Adipose tissue (tissue), 3 donors: ENCODE results near the gene DIP2B. TPM values are rescaled to one million over a fixed set of nuclear protein-coding genes. Genes with fewer than 3 reads are reported as not detected.

Source experiments
- H3K27ac ChIP-seq: one replicate; pipeline ENCODE4 v1.5.1; 2013; ENCODE audit warnings: low read depth, low read length
- WGBS, 3 donors: extraction: QIAGEN DNeasy Blood & Tissue Kit; methylation state at CpG; one replicate each; pipeline ENCODE4 v1.1.7; 2013; 5-methylcytosine and 5-hydroxymethylcytosine counted together
- polyA plus RNA-seq, 3 donors: library from polyadenylated mRNA; stranded (reverse); fragments of 200-250 nt; gene quantifications; one replicate each; pipeline ENCODE4 v1.2.3, GENCODE V29; 2013
- donor health status: healthy with polysubstance abuse.
- donor health status: Bipolar disorder and iron deficiency.
- donor health status: healthy.

DIP2B gene
- polyA plus RNA-seq, 3 donors = 4.4 to 5.7 (median 5.6) TPM

DNA sequence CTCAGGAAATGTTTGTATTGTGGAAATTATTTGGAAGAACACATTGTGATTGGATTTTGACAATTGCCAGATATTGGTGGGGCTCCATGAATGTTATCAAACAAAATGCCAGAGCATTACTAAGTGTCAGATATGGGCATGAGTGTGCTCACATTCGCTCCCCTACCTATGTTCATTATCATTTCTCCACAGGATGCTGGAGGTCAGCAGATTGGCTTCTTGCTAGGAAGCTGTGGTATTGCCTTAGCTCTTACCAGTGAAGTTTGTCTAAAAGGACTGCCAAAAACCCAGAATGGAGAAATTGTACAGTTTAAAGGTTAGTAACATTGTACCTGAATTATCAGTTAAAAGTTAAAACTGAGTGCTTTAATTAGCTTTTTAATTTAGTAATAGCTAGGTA lies 180.9 kb downstream of the DIP2B start:
- 72 to 76% (median 74%) methylated on average over 1 of the region's 1 CpG for WGBS, 3 donors
- no peak overlapping the region for H3K27ac ChIP-seq

DNA sequence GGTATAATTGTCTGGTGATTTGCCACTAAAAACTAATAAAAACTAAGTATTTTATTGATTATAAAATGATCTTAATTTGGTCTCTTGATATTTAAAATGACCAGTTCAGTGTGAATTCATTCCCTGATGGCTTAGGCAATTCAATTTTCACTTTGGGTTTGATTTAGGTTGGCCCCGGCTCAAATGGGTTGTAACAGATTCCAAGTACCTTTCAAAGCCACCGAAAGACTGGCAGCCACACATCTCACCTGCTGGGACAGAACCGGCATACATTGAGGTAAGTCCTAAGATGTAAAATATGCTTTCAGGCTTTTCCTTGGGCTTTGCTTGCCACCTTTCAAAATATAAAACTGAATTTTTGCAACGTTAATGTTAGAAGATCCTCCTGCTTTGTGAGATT lies 181.6 kb downstream of the DIP2B start:
- 91 to 96% (median 91%) methylated on average over 4 of the region's 4 CpGs for WGBS, 3 donors
- H3K27ac ChIP-seq = no peak overlapping the region

DNA sequence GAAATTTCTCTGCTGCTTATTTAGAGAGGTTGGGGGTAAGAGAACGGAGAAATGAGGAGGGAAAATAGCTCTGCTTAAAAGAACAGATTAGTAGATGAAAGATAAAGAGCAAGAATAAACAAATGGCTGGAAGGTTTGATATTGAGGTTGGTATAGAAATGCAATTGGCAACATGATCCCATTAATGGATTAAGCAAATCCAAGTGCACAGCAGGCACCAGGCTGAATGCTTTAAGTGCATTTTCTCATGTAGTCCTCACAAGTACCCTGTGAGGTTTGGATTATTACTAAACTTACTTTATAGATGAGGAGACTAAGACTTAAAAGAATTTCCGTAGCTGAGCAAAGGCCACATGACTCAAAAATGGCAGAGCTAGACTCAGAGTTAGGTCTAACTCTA lies 182.2 kb downstream of the DIP2B start:
- H3K27ac ChIP-seq = no peak overlapping the region

DNA sequence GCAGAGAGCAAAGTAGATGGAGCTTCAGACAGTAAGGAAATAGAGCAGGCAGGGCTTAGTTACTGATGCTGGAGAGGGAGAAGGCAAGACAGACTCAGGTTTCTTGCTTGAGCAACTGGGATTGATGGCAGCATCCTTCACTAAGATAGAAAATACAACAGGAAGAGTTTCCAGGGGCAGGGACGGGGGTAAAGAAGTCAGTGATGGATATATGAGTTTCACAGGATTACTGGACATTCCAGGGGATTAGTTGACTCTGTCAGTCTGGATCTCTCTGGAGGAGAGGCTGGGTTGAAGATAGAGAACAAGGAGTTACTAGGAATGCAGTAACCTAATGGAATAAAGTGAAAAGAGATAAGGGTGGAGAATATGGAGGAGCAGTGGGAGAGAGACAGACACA lies 184.7 kb downstream of the DIP2B start:
- 81 to 91% (median 90%) methylated on average over 1 of the region's 1 CpG for WGBS, 3 donors
- H3K27ac ChIP-seq = no peak overlapping the region

More for the DNA sequence above, 182.2 kb downstream of the DIP2B start:
- 83 to 90% (median 84%) methylated on average over 2 of the region's 2 CpGs for WGBS, 3 donors

DNA sequence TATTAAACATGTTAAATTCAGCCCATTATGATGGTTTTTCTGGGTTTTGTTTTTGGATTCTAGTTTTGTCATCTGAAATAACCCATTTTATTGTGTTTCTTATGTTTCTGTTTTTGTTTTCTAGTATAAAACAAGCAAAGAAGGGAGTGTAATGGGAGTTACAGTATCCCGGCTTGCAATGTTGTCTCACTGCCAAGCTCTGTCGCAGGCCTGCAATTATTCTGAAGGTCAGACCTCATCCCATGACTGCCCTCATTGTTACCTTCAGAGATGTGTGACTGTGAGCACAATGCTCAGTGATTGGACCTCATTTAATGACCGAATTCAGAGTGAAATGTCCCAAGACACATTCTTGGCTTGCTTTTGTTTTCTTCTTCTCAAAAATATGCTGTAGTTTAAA lies 186.1 kb downstream of the DIP2B start:
- H3K27ac ChIP-seq = no peak overlapping the region
- 40 to 54% (median 47%) methylated on average over 3 of the region's 3 CpGs for WGBS, 3 donors

DNA sequence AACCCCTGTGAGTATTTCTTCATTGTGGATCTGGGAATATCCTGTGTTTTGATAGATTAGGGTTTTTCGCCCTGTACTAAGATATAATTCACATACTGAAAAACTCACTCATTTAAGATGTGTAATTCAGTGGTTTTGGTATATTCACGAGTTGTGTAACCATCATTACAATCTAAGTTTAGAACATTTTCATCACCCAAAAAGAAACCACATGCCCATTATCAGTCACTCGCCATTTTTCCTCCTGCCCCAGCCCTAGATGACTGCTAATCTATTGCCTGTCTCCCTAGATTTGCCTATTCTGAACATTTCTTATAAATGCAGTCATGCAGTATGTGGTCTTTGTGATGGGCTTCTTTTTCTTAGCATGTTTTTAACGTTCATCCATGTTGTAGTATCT lies 191.2 kb downstream of the DIP2B start:
- H3K27ac ChIP-seq = no peak overlapping the region
- WGBS, 3 donors = 59 to 81% (median 60%) methylated on average over 4 of the region's 4 CpGs

DNA sequence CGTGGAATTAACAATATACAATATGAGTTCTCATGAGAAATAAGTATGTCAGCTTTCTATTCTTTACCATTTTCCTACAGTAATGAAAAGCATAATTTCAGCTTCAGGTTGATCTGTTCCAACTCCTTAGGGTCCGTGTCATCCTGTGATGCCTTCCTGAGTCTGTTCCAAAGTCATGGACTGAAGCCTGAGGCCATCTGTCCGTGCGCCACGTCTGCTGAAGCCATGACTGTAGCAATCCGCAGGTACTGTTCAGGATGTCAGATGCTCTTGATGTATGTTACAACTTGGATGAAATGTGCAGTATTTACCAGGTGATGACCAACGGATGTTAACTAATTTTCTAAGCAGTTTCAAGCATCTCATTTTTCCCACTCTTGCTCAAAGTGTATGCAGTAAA lies 192.1 kb downstream of the DIP2B start:
- WGBS, 3 donors = 92 to 95% (median 94%) methylated on average over 7 of the region's 7 CpGs
- H3K27ac ChIP-seq = no peak overlapping the region

DNA sequence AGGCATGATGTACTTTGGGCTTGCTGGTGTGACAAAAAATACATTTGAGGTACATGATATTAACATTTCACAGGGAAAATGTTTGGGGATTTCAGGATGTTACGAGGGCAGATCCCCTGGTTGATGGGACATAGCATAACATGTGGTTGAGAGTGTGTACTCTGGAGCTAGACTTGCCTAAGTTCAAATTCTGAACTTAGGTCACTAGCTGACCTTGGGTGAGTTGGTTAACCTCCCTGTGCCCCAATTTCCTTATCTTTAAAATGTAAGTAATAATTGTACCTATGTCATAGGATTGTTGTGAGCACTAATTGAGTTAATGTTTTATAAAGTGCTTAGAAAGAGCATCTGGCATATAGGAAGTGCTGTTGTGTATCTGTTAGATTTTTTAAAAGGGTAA lies 194.4 kb downstream of the DIP2B start:
- H3K27ac ChIP-seq = no peak overlapping the region
- WGBS, 3 donors = 98 to 100% (median 100%) methylated on average over 1 of the region's 1 CpG

DNA sequence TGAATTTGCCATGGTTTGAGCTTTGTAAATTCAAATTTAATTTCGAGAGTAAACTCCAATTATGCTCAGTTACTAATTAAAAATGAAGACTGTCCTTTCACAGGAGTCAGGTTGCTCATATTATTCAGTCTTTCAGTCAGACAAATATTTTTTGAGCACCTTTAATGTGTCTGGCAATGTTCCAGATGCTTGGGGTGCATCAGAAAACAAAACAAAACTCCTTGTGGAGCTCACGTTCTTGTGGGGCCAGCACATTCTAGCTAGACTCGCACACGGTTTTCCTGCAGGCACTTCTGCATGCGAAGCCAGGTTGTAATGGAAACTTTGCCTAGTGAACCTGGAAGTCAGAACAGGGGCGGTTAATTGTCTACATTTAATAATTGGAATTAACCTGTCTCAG lies 195.2 kb downstream of the DIP2B start:
- 90 to 92% (median 92%) methylated on average over 6 of the region's 6 CpGs for WGBS, 3 donors

DNA sequence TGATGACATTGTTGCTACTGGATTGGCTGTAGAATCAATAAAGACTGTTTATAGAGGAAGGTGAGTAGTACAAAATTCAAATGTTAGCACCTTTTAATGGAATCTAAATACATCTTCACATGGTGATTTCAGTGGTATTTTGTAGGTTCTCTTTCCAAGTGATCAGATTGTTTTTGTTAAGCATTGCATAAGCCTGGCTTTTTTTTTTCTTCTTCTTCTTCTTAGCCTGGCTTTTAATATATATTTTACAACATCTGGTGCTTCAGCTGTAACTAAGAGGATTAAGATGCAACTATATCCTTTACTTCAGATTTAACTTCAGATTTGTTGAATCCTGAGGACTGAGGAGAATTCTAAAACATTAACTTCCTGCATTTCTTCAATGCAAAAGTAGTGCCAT lies 201.8 kb downstream of the DIP2B start:
- no peak overlapping the region for H3K27ac ChIP-seq

More for the DNA sequence above, 195.2 kb downstream of the DIP2B start:
- H3K27ac ChIP-seq = no peak overlapping the region

DNA sequence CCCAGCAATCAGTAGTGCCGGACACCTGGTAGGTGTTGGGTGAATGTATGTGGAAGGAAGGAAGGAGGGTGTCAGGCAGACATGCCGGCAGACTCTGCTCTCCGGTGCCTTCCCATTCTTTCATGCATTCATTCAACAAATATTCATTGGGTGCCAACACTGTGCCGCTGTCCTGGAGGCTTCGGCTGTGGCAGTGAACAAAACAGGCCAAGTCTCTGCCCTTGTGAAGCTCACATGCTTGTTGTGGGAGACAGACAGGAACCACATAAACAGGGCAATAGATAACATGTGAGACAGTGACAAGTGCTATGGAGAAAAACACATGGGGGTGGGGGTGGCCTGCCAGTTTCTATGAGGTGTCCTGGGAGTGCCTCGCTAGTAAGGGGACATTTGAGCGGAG lies 202.6 kb downstream of the DIP2B start:
- H3K27ac ChIP-seq = no peak overlapping the region
- 97 to 98% (median 97%) methylated on average over 7 of the region's 7 CpGs for WGBS, 3 donors

DNA sequence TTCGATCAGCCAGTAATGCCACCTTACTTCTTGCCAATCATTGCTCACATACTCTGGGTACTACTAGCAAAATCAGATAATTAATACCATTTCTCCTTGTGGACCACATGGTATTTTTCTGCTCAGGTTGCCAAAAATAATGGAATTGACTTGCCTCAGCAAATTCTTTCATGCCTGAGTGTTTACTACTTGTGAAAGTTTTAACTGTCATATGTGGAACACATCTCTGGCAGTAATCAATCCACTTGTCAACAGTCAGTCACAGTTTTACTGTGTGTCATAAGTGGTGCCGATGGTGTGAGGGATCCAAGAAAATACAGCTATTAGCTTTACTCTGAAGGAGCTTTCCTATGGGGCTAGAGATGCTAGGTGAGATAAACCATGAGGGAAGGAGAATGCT lies 203.8 kb downstream of the DIP2B start:
- H3K27ac ChIP-seq = no peak overlapping the region
- WGBS, 3 donors = 90 to 95% (median 93%) methylated on average over 2 of the region's 2 CpGs

DNA sequence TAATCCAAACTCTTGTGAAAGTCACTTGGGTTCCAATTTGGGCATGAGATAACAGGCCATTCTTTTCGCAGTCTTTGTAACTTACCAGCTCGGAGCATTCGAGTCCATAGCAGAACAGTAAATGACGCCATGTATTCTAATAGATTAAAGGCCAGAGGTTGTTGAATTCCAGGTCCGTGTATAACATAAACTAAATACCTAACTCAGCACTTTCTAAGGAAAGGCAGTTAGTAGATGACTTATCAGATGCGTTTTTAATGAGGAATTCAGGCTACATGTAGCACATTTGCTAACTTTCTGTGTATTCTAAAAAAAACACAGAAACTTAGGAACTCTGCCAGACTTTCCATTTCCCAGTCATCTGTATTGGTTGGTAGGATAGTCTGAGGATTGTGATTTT lies 206.3 kb downstream of the DIP2B start:
- no peak overlapping the region for H3K27ac ChIP-seq
- WGBS, 3 donors = 86 to 89% (median 89%) methylated on average over 6 of the region's 6 CpGs

DNA sequence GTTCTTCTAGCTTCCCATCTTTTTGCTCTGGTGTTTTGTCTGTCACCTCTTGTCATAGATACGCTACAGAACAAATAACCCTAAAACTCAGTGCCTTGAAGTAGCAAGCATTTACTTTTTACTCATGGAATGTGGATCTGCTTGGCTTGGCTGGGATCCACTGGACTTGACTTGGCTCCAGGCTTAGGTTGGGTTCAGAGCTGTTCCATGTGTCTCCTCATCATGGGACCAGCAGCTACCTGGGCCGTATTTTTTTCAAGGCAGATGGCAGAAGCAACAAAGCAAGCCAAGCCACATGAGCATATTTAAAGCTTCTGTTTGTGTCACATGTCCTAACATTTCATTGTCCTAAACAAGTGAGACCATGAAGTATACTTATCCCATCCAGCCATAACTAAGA lies 210.4 kb downstream of the DIP2B start:
- no peak overlapping the region for H3K27ac ChIP-seq
- 52 to 78% (median 78%) methylated on average over 2 of the region's 2 CpGs for WGBS, 3 donors

DNA sequence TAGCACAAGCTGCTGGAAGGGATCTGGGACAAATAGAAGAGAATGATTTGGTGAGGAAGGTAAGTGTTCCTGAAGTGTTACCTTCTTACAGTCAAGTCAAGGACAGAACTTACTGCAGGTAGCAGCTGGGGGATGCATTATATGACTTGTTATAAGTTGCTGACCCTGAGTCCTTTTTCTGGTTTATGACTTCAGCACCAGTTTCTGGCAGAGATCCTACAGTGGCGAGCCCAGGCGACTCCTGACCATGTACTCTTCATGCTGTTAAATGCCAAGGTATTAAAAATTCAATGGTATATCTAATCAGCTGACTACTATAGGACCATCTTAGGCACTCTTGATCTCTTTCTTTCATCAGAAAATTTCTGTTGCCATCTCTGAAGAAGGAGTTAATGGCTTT lies 214.0 kb downstream of the DIP2B start:
- no peak overlapping the region for H3K27ac ChIP-seq
- 81 to 98% (median 96%) methylated on average over 2 of the region's 2 CpGs for WGBS, 3 donors

DNA sequence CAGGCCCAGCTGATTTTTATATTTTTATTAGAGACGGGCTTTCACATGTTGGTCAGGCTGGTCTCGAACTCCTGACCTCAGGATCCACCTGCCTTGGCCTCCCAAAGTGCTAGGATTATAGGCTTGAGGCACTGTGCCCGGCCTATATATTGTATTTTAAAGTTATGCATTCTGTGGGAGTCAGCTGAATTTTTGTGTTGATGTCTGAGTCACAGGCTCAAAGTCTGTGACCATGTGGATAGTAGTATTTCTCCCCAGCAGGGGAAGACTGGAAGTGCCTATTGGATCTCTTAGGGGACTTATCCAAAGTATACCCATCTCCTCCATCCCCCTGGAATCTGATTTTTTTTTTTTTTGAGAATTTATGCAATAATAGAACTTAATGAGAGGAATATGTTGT lies 215.3 kb downstream of the DIP2B start:
- no peak overlapping the region for H3K27ac ChIP-seq
- 89 to 95% (median 90%) methylated on average over 3 of the region's 3 CpGs for WGBS, 3 donors

DNA sequence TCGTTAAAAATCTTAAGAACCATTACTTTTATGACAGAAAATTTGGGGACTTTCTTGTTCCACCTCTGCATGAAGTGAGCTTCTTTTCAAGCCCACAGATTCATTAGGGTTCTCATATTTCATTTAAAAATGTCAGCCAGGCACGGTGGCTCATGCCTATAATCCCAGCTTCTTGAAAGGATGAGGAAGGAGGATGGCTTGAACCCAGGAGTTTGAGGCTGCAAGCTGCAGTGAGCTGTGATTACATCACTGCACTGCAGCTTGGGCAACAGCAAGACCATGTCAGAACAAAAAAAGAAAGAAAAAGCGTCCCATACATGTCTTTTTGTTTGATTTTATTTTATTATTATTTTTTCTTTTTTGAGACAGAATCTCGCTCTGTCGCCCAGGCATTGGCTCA lies 215.7 kb downstream of the DIP2B start:
- H3K27ac ChIP-seq = no peak overlapping the region
- 82 to 89% (median 85%) methylated on average over 5 of the region's 5 CpGs for WGBS, 3 donors

DNA sequence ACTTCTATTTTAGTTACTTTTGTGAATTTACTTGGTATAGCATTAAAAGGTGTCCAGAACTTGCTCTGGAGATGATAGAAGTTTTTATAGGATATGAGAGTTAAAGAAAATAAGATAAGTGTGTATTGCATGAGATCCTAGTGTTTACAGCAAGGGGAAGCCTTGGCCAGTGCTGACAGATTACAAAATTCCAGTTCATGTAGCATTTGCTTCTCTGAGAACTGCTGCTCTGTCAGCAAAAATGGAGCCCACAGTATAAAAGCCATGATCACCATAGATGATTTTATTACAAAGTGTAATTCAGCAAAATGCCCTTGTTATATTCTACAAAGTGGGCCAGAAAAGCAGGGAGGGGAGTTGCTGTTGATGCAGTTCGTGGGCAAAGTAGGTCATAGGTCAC lies 219.1 kb downstream of the DIP2B start:
- WGBS, 3 donors = 63 to 71% (median 68%) methylated on average over 1 of the region's 1 CpG
- no peak overlapping the region for H3K27ac ChIP-seq

DNA sequence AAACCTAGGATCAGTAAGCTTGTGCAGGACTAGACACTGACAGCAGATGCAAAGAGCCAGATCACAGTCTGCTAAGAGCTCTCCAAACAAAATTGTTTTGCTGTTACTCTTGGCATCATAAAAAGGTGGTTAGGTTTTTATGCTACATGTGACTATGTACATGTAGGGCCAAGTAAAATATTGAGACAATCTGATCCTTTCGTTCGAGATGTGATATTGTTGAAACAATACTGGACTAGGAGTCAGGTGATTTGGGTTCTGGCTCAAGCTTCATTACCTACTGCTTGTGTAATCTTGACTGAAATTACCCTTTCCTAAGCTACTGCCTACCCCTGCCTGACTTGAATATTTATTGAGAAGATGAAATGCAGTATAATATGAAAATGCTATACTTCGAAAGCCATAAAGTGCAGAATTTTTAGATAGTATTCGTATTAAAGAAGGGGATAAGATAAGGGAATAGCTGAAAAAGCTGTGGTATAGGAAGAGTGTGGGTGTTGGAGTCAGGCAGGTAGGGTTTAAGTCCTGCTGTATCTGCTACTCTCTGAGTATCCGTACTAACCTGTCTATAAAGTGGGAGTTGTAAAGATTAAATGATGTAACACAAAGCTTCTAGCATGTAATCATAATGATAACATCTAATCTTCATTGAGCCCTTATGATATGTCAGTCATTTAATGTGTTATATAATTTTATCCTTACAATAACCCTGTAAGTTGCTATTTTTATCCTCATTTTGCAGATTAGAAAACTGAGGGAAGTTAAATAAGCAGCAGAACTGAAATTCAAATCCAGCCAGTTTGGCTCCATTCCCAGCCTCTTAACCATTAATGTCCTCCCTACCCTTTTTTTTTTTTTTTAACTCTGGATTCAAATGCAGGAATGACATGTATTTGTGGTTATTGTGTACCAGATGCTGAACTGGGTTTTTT lies 220.5 kb downstream of the DIP2B start:
- H3K27ac ChIP-seq = no peak overlapping the region
- 50 to 93% (median 89%) methylated on average over 5 of the region's 5 CpGs for WGBS, 3 donors

DNA sequence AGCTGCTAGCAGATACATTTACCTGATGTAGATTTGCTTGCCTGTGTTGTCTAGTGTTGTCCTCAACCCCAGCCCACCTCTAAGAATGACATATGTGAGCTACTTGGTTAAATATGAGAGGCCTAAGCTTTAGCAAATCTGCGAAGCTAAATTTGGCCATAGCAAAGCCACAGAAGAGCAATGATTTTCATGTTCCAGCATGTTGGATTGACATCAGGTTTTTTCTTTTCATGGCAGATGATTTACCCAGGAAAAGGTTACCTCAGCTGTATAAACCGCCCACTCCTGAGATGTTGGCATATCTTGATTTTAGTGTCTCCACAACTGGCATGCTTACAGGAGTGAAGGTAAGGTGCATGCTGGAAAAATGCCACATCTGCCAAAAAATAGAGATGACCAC lies 222.7 kb downstream of the DIP2B start:
- H3K27ac ChIP-seq = no peak overlapping the region
- 96 to 100% (median 98%) methylated on average over 2 of the region's 2 CpGs for WGBS, 3 donors
